Measurements from ENCODE around the gene INTS12. TPM values are rescaled to one million over a fixed set of nuclear protein-coding genes. Genes with fewer than 3 reads are reported as not detected.

The INTS12 gene
- total and polyA plus RNA-seq, 9 donors = 18.7 to 28.1 (median 25.7) TPM

DNA sequence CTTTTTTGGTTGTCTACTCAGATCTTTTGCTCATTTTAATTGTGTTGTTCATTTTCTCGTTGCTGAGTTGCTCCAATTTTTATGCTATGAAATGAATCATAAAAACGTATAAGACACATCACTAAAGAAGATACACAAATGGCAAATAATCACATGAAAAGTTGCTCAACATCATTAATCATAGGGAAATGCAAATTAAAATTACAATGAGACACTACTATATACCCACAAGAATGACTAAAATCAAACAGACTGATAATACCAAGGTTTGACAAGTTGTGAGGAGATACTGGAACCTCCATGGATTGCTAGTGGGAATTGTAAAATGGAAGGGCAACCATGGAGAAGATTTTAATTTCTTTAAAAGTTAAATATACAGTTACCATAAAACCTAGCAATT, 17.1 kb upstream of the INTS12 start:
- no peak for DNase-seq
- Histone ChIP-seq H3K27me3 (ENCODE audit: control insufficient read depth, insufficient read depth, low read length) (no peaks in the 10 kb centered on the region), H3K4me1 (ENCODE audit: control insufficient read depth, insufficient read depth, low read length) (no peaks in the 10 kb centered on the region), H3K27ac (ENCODE audit: low read length) (no peak overlapping the region), H3K4me3 (ENCODE audit: low read length) (no peak overlapping the region), H3K9me3 (replicated peaks; ENCODE audit: control insufficient read depth, low read depth, low read length) (peaks cover 3% of the 10 kb centered on the region), H3K36me3 (ENCODE audit: control insufficient read depth, insufficient read depth, low read length) (peaks cover 4% of the 10 kb centered on the region)
- WGBS (ENCODE audit: insufficient coverage) = no CpG with 5 or more reads among the region's 2 CpGs

- WGBS (ENCODE audit: insufficient coverage) = no CpG with 5 or more reads among the region's 2 CpGs
- H3K27me3 ChIP-seq (ENCODE audit: control insufficient read depth, insufficient read depth, low read length) = no peaks in the 10 kb centered on the region
- DNase-seq = no peak
Observed at GRCh38 chr4:105719204-105719603, 10.7 kb upstream of the INTS12 start.

GRCh38 chr4:105715692-105716278, 7.3 kb upstream of the INTS12 start:
- H3K4me3 ChIP-seq (ENCODE audit: low read length) = no peak overlapping the region
- H3K27me3 ChIP-seq (ENCODE audit: control insufficient read depth, insufficient read depth, low read length) = no peaks in the 10 kb centered on the region
- no peak overlapping the region for H3K27ac ChIP-seq (ENCODE audit: low read length)
- 100% methylated on average over 1 of the region's 4 CpGs for WGBS (ENCODE audit: insufficient coverage)
- DNase-seq = peak; percentile 63
- H3K9me3 ChIP-seq (replicated peaks; ENCODE audit: control insufficient read depth, low read depth, low read length) = no peaks in the 10 kb centered on the region
- peaks cover 6% of the 10 kb centered on the region for H3K36me3 ChIP-seq (ENCODE audit: control insufficient read depth, insufficient read depth, low read length)
- H3K4me1 ChIP-seq (ENCODE audit: control insufficient read depth, insufficient read depth, low read length) = no peaks in the 10 kb centered on the region

More at GRCh38 chr4:105719204-105719603, 10.7 kb upstream of the INTS12 start:
- Histone ChIP-seq H3K4me3 (ENCODE audit: low read length) (no peak overlapping the region), H3K4me1 (ENCODE audit: control insufficient read depth, insufficient read depth, low read length) (no peaks in the 10 kb centered on the region), H3K27ac (ENCODE audit: low read length) (no peak overlapping the region), H3K36me3 (ENCODE audit: control insufficient read depth, insufficient read depth, low read length) (peaks cover 6% of the 10 kb centered on the region), H3K9me3 (replicated peaks; ENCODE audit: control insufficient read depth, low read depth, low read length) (no peaks in the 10 kb centered on the region)

DNA sequence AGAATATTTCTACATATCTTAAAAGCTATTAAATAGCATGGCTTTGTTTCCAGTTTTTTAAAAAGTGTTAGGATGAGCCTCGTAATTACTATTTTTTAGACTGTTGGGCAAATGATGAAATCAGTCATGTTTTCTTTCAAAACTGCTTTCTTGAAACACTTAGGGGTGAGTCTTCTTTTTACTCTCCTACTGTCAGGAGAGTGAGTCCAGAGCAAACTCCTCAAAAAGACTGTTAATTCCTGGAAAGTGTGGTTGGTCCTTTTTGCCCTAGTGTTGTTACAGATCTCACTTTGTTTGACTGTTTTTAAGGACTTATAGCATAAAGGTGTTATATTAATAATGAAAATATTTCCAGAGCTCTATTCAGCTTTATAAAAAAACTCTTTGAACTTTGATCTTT, 6.4 kb upstream of the INTS12 start:
- Histone ChIP-seq H3K4me3 (ENCODE audit: low read length) (no peak overlapping the region), H3K9me3 (replicated peaks; ENCODE audit: control insufficient read depth, low read depth, low read length) (no peaks in the 10 kb centered on the region), H3K27ac (ENCODE audit: low read length) (no peak overlapping the region), H3K27me3 (ENCODE audit: control insufficient read depth, insufficient read depth, low read length) (no peaks in the 10 kb centered on the region), H3K4me1 (ENCODE audit: control insufficient read depth, insufficient read depth, low read length) (no peaks in the 10 kb centered on the region), H3K36me3 (ENCODE audit: control insufficient read depth, insufficient read depth, low read length) (peaks cover 4% of the 10 kb centered on the region)
- no CpG with 5 or more reads among the region's 1 CpG for WGBS (ENCODE audit: insufficient coverage)
- DNase-seq = no peak

DNA sequence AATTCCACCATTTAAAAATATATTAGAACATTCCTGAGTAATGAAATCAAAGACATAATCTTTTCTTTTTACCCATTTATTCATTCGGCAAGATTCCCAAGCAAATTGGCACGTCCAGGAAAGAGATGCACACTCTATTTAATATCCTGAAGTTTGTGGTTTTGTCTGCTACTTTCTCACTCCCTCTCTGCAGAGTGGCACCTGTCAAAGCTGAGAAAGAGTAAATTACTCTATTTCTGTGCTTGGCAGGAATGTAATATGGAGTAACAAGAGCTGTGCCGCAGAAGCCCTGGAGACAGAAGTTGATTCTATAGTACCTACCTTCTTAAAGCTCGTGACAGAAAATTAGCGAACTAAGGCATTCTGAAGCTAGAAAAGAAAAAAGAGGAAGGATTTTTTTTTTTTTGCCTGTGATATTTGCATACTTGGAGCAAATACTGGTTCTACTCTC, 5.6 kb upstream of the INTS12 start:
- H3K36me3 ChIP-seq (ENCODE audit: control insufficient read depth, insufficient read depth, low read length) = peaks cover 1% of the 10 kb centered on the region
- no peak overlapping the region for H3K4me3 ChIP-seq (ENCODE audit: low read length)
- H3K27ac ChIP-seq (ENCODE audit: low read length) = no peak overlapping the region
- no CpG with 5 or more reads among the region's 5 CpGs for WGBS (ENCODE audit: insufficient coverage)
- no peaks in the 10 kb centered on the region for H3K9me3 ChIP-seq (replicated peaks; ENCODE audit: control insufficient read depth, low read depth, low read length)
- peaks cover 2% of the 10 kb centered on the region for H3K4me1 ChIP-seq (ENCODE audit: control insufficient read depth, insufficient read depth, low read length)
- H3K27me3 ChIP-seq (ENCODE audit: control insufficient read depth, insufficient read depth, low read length) = no peaks in the 10 kb centered on the region
- peak; percentile 42 for DNase-seq

- Histone ChIP-seq H3K27me3 (ENCODE audit: control insufficient read depth, insufficient read depth, low read length) (no peaks in the 10 kb centered on the region), H3K36me3 (ENCODE audit: control insufficient read depth, insufficient read depth, low read length) (no peaks in the 10 kb centered on the region), H3K27ac (ENCODE audit: low read length) (no peak overlapping the region), H3K4me3 (ENCODE audit: low read length) (no peak overlapping the region), H3K9me3 (replicated peaks; ENCODE audit: control insufficient read depth, low read depth, low read length) (no peaks in the 10 kb centered on the region), H3K4me1 (ENCODE audit: control insufficient read depth, insufficient read depth, low read length) (peaks cover 3% of the 10 kb centered on the region)
- 63% methylated on average over 1 of the region's 2 CpGs for WGBS (ENCODE audit: insufficient coverage)
- no peak for DNase-seq
Observed at GRCh38 chr4:105712766-105713165, 4.3 kb upstream of the INTS12 start.

DNA sequence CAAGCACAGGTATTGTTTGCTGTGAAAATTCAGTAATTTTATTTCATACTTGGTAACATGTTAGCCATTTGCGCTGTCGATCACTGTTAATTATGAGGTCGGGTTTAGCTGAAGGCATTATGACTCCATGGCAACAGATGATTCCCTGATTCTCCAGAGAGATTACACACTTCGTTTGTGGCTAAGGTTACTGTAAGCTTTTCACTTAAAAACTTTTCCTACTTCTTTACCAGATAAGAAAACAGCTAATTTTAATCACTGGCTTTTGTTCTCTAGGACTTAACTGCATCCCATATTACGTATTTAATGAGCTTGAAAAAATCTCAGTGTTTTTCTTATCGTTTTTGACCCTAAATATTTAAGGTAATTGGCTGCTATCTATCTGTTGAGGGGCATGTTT, 2.2 kb upstream of the INTS12 start:
- H3K4me1 ChIP-seq (ENCODE audit: control insufficient read depth, insufficient read depth, low read length) = peaks cover 5% of the 10 kb centered on the region
- DNase-seq = peak; percentile 11
- H3K27me3 ChIP-seq (ENCODE audit: control insufficient read depth, insufficient read depth, low read length) = no peaks in the 10 kb centered on the region
- no peak overlapping the region for H3K4me3 ChIP-seq (ENCODE audit: low read length)
- H3K9me3 ChIP-seq (replicated peaks; ENCODE audit: control insufficient read depth, low read depth, low read length) = no peaks in the 10 kb centered on the region
- no peak overlapping the region for H3K27ac ChIP-seq (ENCODE audit: low read length)
- no CpG with 5 or more reads among the region's 6 CpGs for WGBS (ENCODE audit: insufficient coverage)
- H3K36me3 ChIP-seq (ENCODE audit: control insufficient read depth, insufficient read depth, low read length) = no peaks in the 10 kb centered on the region

GRCh38 chr4:105710012-105710600, 1.6 kb upstream of the INTS12 start:
- H3K36me3 ChIP-seq (ENCODE audit: control insufficient read depth, insufficient read depth, low read length) = no peaks in the 10 kb centered on the region
- H3K4me3 ChIP-seq (ENCODE audit: low read length) = no peak overlapping the region
- H3K4me1 ChIP-seq (ENCODE audit: control insufficient read depth, insufficient read depth, low read length) = peaks cover 5% of the 10 kb centered on the region
- no peaks in the 10 kb centered on the region for H3K27me3 ChIP-seq (ENCODE audit: control insufficient read depth, insufficient read depth, low read length)
- DNase-seq = no peak
- 50% methylated on average over 2 of the region's 16 CpGs for WGBS (ENCODE audit: insufficient coverage)
- H3K9me3 ChIP-seq (replicated peaks; ENCODE audit: control insufficient read depth, low read depth, low read length) = no peaks in the 10 kb centered on the region
- no peak overlapping the region for H3K27ac ChIP-seq (ENCODE audit: low read length)

- H3K27ac ChIP-seq (ENCODE audit: low read length) = peak overlapping the region; percentile 96
- DNase-seq = peak; percentile 47
- peaks cover 5% of the 10 kb centered on the region for H3K4me1 ChIP-seq (ENCODE audit: control insufficient read depth, insufficient read depth, low read length)
- H3K27me3 ChIP-seq (ENCODE audit: control insufficient read depth, insufficient read depth, low read length) = no peaks in the 10 kb centered on the region
- H3K36me3 ChIP-seq (ENCODE audit: control insufficient read depth, insufficient read depth, low read length) = peaks cover 2% of the 10 kb centered on the region
- H3K4me3 ChIP-seq (ENCODE audit: low read length) = peak overlapping the region; percentile 95
- WGBS (ENCODE audit: insufficient coverage) = 0% methylated on average over 4 of the region's 11 CpGs
- H3K9me3 ChIP-seq (replicated peaks; ENCODE audit: control insufficient read depth, low read depth, low read length) = no peaks in the 10 kb centered on the region
Observed at GRCh38 chr4:105709081-105709450, 577 bp upstream of the INTS12 start.

DNA sequence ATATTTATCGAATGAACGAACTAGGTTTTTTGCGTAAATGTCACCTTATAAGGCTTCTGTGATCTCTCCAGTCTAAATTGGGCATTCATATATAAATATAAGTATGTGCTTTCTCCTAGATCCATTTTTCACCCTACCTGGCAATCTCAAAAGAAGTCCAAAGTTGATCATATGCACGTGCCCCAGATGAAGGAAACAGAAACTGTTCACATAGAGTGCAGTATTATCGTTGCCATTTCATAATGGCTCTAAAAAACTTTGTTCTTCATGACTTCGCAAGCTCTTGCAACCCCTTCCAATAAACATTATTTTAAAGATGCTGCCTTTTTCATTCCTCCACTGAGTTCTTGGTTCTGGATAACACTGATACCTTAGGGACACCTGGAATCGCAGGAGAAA, 708 bp downstream of the INTS12 start:
- H3K4me3 ChIP-seq (ENCODE audit: low read length) = peak overlapping the region; percentile 95
- peaks cover 6% of the 10 kb centered on the region for H3K36me3 ChIP-seq (ENCODE audit: control insufficient read depth, insufficient read depth, low read length)
- 10% methylated on average over 2 of the region's 7 CpGs for WGBS (ENCODE audit: insufficient coverage)
- no peaks in the 10 kb centered on the region for H3K9me3 ChIP-seq (replicated peaks; ENCODE audit: control insufficient read depth, low read depth, low read length)
- H3K27ac ChIP-seq (ENCODE audit: low read length) = peak overlapping the region; percentile 96
- no peak for DNase-seq
- peaks cover 5% of the 10 kb centered on the region for H3K4me1 ChIP-seq (ENCODE audit: control insufficient read depth, insufficient read depth, low read length)
- no peaks in the 10 kb centered on the region for H3K27me3 ChIP-seq (ENCODE audit: control insufficient read depth, insufficient read depth, low read length)
